Uterus (tissue), 2 donors: ENCODE measurements around the gene SASH1.

Source experiments
- CTCF ChIP-seq, 4 experiments: fragments of 200-600 bp in 2 of 4; fragments of 450-650 bp in 2 of 4; sonication (generic) in 2 of 4; IDR thresholded peaks; one replicate each; pipeline ENCODE4 v1.5.1; 2016 to 2019; ENCODE audit warnings: antibody characterized with exemption in 4 of 4, mild to moderate bottlenecking in 2 of 4, moderate library complexity in 1 of 4
- POLR2A ChIP-seq, 2 donors: fragments of 450-650 bp; IDR thresholded peaks; one replicate each; pipeline ENCODE4 v1.6.1; 2016; ENCODE audit warnings: antibody characterized with exemption in 2 of 2, mild to moderate bottlenecking in 1 of 2, moderate library complexity in 1 of 2

DNA sequence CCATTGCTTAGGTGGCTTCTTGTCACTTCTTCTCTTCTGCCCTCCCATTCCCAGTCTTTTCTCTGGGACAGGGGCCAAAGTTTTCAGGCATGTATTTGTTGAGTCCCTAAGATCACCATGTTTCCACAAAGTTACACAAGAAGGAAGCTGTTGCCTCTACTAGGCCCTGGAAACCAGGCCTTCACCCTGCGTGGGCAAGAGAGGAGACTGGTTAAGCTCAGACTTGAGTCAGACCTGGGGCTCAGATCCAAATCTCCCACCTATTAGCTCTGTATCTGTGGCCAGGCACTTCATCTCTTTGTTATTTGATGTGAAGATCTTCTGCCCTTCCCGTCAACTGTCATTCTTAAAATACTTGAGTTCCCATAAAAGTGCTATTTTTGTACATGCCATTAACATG, 154.6 kb downstream of the SASH1 start:
- TF ChIP-seq CTCF (IDR thresholded peaks at IDR 0.05) (no peak), POLR2A (IDR thresholded peaks at IDR 0.05) (no peak)
